ENCODE measurements around the gene KRTAP9-1. TPM values are rescaled to one million over a fixed set of nuclear protein-coding genes. Genes with fewer than 3 reads are reported as not detected.

KRTAP9-1 gene
- total and polyA plus RNA-seq, 9 of the 15 experiments (the other 6 are each of a cell fraction or from before 2014, with no cell fraction given) = not detected

GRCh38 chr17:41168121-41168520, 21.6 kb upstream of the KRTAP9-1 start, which contains the start of gene KRTAP4-3:
Gene KRTAP4-3 (minus strand): TSS chr17:41168221. CDS start chr17:41168172, 49 bp downstream.
- in situ Hi-C loops (cut with MboI) = no loop called here
- Histone ChIP-seq H3K27ac (ENCODE audit: extremely low read depth, low read depth, low read length) (no peak within 1 kb of the TSS), H3K4me2 (ENCODE audit: insufficient read depth, low read length) (no peak within 1 kb of the TSS), H3K27me3 (ENCODE audit: control insufficient read depth in 2 of 2, insufficient read depth in 2 of 2, low read length in 2 of 2) (peaks cover 0 to 6% of the 10 kb centered on the region in 2 experiments; a peak in 1 of 5 replicates), H3K4me1 (replicated peaks in 1 of 2; ENCODE audit: control insufficient read depth in 2 of 2, insufficient read depth in 2 of 2, low read length in 2 of 2) (peaks cover 0 to 3% of the 10 kb centered on the region in 2 experiments; a peak in 1 of 5 replicates), H2AFZ (ENCODE audit: low read depth, low read length) (no peak within 1 kb of the TSS), H3K79me2 (ENCODE audit: control insufficient read depth, insufficient read depth, low read length) (no peaks in the 10 kb centered on the region), H3K36me3 (ENCODE audit: control insufficient read depth, insufficient read depth, low read length) (no peaks in the 10 kb centered on the region), H3K9ac (ENCODE audit: insufficient read depth in 1 of 2, low read depth in 2 of 2, low read length in 2 of 2) (no peak within 1 kb of the TSS), H3K9me1 (ENCODE audit: control insufficient read depth, insufficient read depth, low read length) (no peaks in the 10 kb centered on the region), H3K4me3 (no peak within 1 kb of the TSS), H4K20me1 (replicated peaks; ENCODE audit: control insufficient read depth, insufficient read depth, low read length) (no peaks in the 10 kb centered on the region), H3K9me3 (replicated peaks; ENCODE audit: control insufficient read depth, insufficient read depth, low read depth, low read length) (no peaks in the 10 kb centered on the region)
- ChIA-PET CTCF (ENCODE audit: low intra/inter-chr PET ratio) (no interaction called here), POLR2A (no interaction called here)
- TF ChIP-seq BCLAF1 (IDR thresholded peaks at IDR 0.05; ENCODE audit: borderline replicate concordance in 1 of 2, control insufficient read depth in 1 of 2, low read depth in 2 of 2, low read length in 1 of 2) (no peak), ZNF551 (CRISPR knock-in tag; IDR thresholded peaks at IDR 0.05) (no peak), FOXK2 (conservative IDR thresholded peaks at IDR 0.05 in 1 of 2, IDR thresholded peaks at IDR 0.05 in 1 of 2; ENCODE audit: low read depth in 2 of 2) (no peak), NFYB (IDR thresholded peaks at IDR 0.05; ENCODE audit: extremely low read depth, insufficient read length) (no peak), MEF2D (tag; conservative IDR thresholded peaks at IDR 0.05; ENCODE audit: low read depth) (no peak), OTX1 (CRISPR knock-in tag; IDR thresholded peaks at IDR 0.05) (no peak), ZNF589 (CRISPR knock-in tag; IDR thresholded peaks at IDR 0.05; ENCODE audit: low read depth) (no peak), ZNF146 (CRISPR knock-in tag; IDR thresholded peaks at IDR 0.05; ENCODE audit: unreplicated experiment) (no peak), ZNF165 (CRISPR knock-in tag; IDR thresholded peaks at IDR 0.05; ENCODE audit: borderline replicate concordance) (no peak), CAMTA2 (CRISPR knock-in tag; conservative IDR thresholded peaks at IDR 0.05) (no peak)
- TF ChIP-seq, protein P1, sequence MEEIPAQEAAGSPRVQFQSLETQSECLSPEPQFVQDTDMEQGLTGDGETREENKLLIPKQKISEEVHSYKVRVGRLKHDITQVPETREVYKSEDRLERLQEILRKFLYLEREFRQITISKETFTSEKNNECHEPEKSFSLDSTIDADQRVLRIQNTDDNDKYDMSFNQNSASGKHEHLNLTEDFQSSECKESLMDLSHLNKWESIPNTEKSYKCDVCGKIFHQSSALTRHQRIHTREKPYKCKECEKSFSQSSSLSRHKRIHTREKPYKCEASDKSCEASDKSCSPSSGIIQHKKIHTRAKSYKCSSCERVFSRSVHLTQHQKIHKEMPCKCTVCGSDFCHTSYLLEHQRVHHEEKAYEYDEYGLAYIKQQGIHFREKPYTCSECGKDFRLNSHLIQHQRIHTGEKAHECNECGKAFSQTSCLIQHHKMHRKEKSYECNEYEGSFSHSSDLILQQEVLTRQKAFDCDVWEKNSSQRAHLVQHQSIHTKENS (CRISPR knock-in tag; IDR thresholded peaks at IDR 0.05) = no peak
- WGBS (ENCODE audit: insufficient coverage, low coverage, missing lambda C conversion rate) = 0% methylated on average over 1 of the region's 1 CpG
- BruUV-seq (replicated peaks) = no TSS peak
- intact Hi-C loops (cut with micrococcal nuclease) = no loop called here
- DNase-seq (ENCODE audit: extremely low read depth in 1 of 4, low spot score in 3 of 4) (no peak), ATAC-seq (no peak), FAIRE-seq (no peak)
